H9 (cell line): Measurements from ENCODE around the gene HECW1. TPM values are rescaled to one million over a fixed set of nuclear protein-coding genes. Genes with fewer than 3 reads are reported as not detected.

Experiments used
- DNase-seq: peaks from one replicate; pipeline ENCODE4 v3.0.0-alpha.2; 2017
- H2AFZ ChIP-seq: one replicate; pipeline ENCODE4 v1.6.1; 2013; ENCODE audit warnings: mild to moderate bottlenecking, low read length, control low read depth, moderate library complexity
- H2AK5ac ChIP-seq: 2 replicates; pipeline ENCODE4 v1.6.1; 2013; ENCODE audit warnings: low read length, control low read depth, mixed read lengths; ENCODE audit not compliant: insufficient read length
- H2BK120ac ChIP-seq: one replicate; pipeline ENCODE4 v1.6.1; 2013; ENCODE audit warnings: low read depth, mild to moderate bottlenecking, low read length, control low read depth, inconsistent platforms; ENCODE audit not compliant: poor library complexity, severe bottlenecking
- H2BK12ac ChIP-seq: 2 replicates; pipeline ENCODE4 v1.6.1; 2013; ENCODE audit warnings: low read length, control low read depth, mixed read lengths, low read depth; ENCODE audit not compliant: insufficient read length
- H2BK15ac ChIP-seq: 2 replicates; pipeline ENCODE4 v1.6.1; 2013; ENCODE audit warnings: low read depth, low read length, control low read depth
- H2BK20ac ChIP-seq: one replicate; pipeline ENCODE4 v1.6.1; 2013; ENCODE audit warnings: low read depth, mild to moderate bottlenecking, low read length, control low read depth, inconsistent platforms; ENCODE audit not compliant: poor library complexity, severe bottlenecking
- H2BK5ac ChIP-seq: 2 replicates; pipeline ENCODE4 v1.6.1; 2013; ENCODE audit warnings: low read length, control low read depth, mixed read lengths; ENCODE audit not compliant: insufficient read length
- H3K14ac ChIP-seq: 2 replicates; pipeline ENCODE4 v1.6.1; 2013; ENCODE audit warnings: low read length, control low read depth; ENCODE audit not compliant: insufficient read depth
- H3K18ac ChIP-seq: 2 replicates; pipeline ENCODE4 v1.6.1; 2013; ENCODE audit warnings: low read depth, mild to moderate bottlenecking, mixed read lengths, low read length, control low read depth; ENCODE audit not compliant: insufficient read length
- H3K23ac ChIP-seq: 2 replicates; pipeline ENCODE4 v1.6.1; 2013; ENCODE audit warnings: low read length, control low read depth, mixed read lengths, low read depth; ENCODE audit not compliant: insufficient read length
- H3K23me2 ChIP-seq: 2 replicates; pipeline ENCODE4 v1.6.1; 2013; ENCODE audit warnings: low read depth, mild to moderate bottlenecking, mixed read lengths, low read length, control low read depth; ENCODE audit not compliant: insufficient read length, poor library complexity, severe bottlenecking
- H3K27ac ChIP-seq: 2 replicates; pipeline ENCODE4 v1.5.1; 2013; ENCODE audit warnings: low read length, control low read depth, mixed read lengths, low read depth; ENCODE audit not compliant: insufficient read length
- H3K27me3 ChIP-seq: 2 replicates; pipeline ENCODE4 v1.6.1; 2013; ENCODE audit warnings: low read length, control low read depth, inconsistent platforms; ENCODE audit not compliant: insufficient read depth
- H3K4ac ChIP-seq: 2 replicates; pipeline ENCODE4 v1.6.1; 2013; ENCODE audit warnings: low read depth, mild to moderate bottlenecking, control low read depth, inconsistent platforms, low read length, moderate library complexity
- H3K4me1 ChIP-seq: 2 replicates; pipeline ENCODE4 v1.6.1; 2013; ENCODE audit warnings: low read length, control low read depth, inconsistent platforms; ENCODE audit not compliant: insufficient read depth
- H3K4me2 ChIP-seq: 2 replicates; pipeline ENCODE4 v1.6.1; 2013; ENCODE audit warnings: low read length, control low read depth, mixed read lengths; ENCODE audit not compliant: insufficient read length, insufficient read depth
- H3K56ac ChIP-seq: 2 replicates; pipeline ENCODE4 v1.6.1; 2013; ENCODE audit warnings: low read depth, mild to moderate bottlenecking, mixed read lengths, low read length, control low read depth; ENCODE audit not compliant: insufficient read length
- H3K79me1 ChIP-seq: 2 replicates; pipeline ENCODE4 v1.6.1; 2013; ENCODE audit warnings: low read depth, mild to moderate bottlenecking, moderate library complexity, low read length, control low read depth, inconsistent platforms; ENCODE audit not compliant: insufficient read depth, poor library complexity, severe bottlenecking
- H3K79me2 ChIP-seq: 2 replicates; pipeline ENCODE4 v1.6.1; 2013; ENCODE audit warnings: low read length, control low read depth, inconsistent platforms; ENCODE audit not compliant: insufficient read depth
- H3K9ac ChIP-seq: 2 replicates; pipeline ENCODE4 v1.6.1; 2013; ENCODE audit warnings: low read length, control low read depth, mixed read lengths; ENCODE audit not compliant: insufficient read length; ENCODE audit errors: extremely low read depth
- H3K9me3 ChIP-seq: one replicate; pipeline ENCODE4 v1.6.1; 2013; ENCODE audit warnings: low read depth, low read length, inconsistent platforms; ENCODE audit not compliant: control insufficient read depth
- H3T11ph ChIP-seq: one replicate; pipeline ENCODE4 v1.6.1; 2013; ENCODE audit warnings: mild to moderate bottlenecking, low read length, control low read depth, inconsistent platforms
- H4K20me1 ChIP-seq: one replicate; pipeline ENCODE4 v1.6.1; 2013; ENCODE audit not compliant: control insufficient read depth, insufficient read length, insufficient read depth
- H4K5ac ChIP-seq: 2 replicates; pipeline ENCODE4 v1.6.1; 2013; ENCODE audit warnings: low read depth, mild to moderate bottlenecking, mixed read lengths, low read length, control low read depth; ENCODE audit not compliant: insufficient read length
- H4K8ac ChIP-seq: replicated peaks from 2 replicates; pipeline ENCODE4 v1.6.1; 2013; ENCODE audit warnings: low read length, control low read depth, mixed read lengths, low read depth; ENCODE audit not compliant: insufficient read length
- H4K91ac ChIP-seq: 2 replicates; pipeline ENCODE4 v1.6.1; 2013; ENCODE audit warnings: low read depth, mild to moderate bottlenecking, moderate library complexity, mixed read lengths, low read length, control low read depth; ENCODE audit not compliant: insufficient read length
- H3K27ac Mint-ChIP-seq, 3 experiments: 2 replicates in 2 of 3; 3 replicates in 1 of 3; pipeline ENCODE4 v1.8.0; 2020 to 2021; ENCODE audit warnings: mixed read lengths in 3 of 3, mild to moderate bottlenecking in 1 of 3, moderate library complexity in 1 of 3
- H3K27me3 Mint-ChIP-seq: 2 replicates; pipeline ENCODE4 v1.8.0; 2021; ENCODE audit warnings: low read depth, mild to moderate bottlenecking, moderate library complexity, mixed read lengths
- H3K36me3 Mint-ChIP-seq, 3 experiments: 2 replicates in 2 of 3; 3 replicates in 1 of 3; pipeline ENCODE4 v1.8.0; 2020 to 2021; ENCODE audit warnings: low read depth in 3 of 3, mixed read lengths in 3 of 3; ENCODE audit not compliant: insufficient read depth in 1 of 3
- H3K4me1 Mint-ChIP-seq, 2 experiments: 2 replicates each; pipeline ENCODE4 v1.8.0; 2020; ENCODE audit warnings: mixed read lengths in 2 of 2
- H3K4me3 Mint-ChIP-seq, 2 experiments: 2 replicates in 1 of 2; 3 replicates in 1 of 2; pipeline ENCODE4 v1.8.0; 2020 to 2021; ENCODE audit warnings: mild to moderate bottlenecking in 2 of 2, mixed read lengths in 2 of 2, moderate library complexity in 1 of 2
- H3K9me3 Mint-ChIP-seq, 2 experiments: 2 replicates in 1 of 2; 3 replicates in 1 of 2; pipeline ENCODE4 v1.8.0; 2020; ENCODE audit warnings: mild to moderate bottlenecking in 2 of 2, mixed read lengths in 2 of 2, moderate library complexity in 1 of 2
- WGBS: extraction: QIAGEN DNeasy Blood & Tissue Kit; methylation state at CpG from one replicate; pipeline ENCODE4 v1.1.7; 2013; ENCODE audit warnings: missing lambda C conversion rate, low lambda C conversion rate, mixed read lengths; ENCODE audit not compliant: insufficient read length; ENCODE audit errors: extremely low coverage; 5-methylcytosine and 5-hydroxymethylcytosine counted together
- total RNA-seq: library from RNA; stranded (reverse); gene quantifications from 2 replicates; pipeline ENCODE4 v1.2.1, GENCODE V29; 2021
- TF ChIP-seq, protein P1 (sequence below): fragments of 200-600 bp; sonication (generic); conservative IDR thresholded peaks from 3 replicates; pipeline ENCODE4 v1.8.0; 2021; ENCODE audit warnings: antibody characterized with exemption, mild to moderate bottlenecking

Gene HECW1
- total RNA-seq, 1 experiment from 2014 or later: 5.0 TPM

DNA sequence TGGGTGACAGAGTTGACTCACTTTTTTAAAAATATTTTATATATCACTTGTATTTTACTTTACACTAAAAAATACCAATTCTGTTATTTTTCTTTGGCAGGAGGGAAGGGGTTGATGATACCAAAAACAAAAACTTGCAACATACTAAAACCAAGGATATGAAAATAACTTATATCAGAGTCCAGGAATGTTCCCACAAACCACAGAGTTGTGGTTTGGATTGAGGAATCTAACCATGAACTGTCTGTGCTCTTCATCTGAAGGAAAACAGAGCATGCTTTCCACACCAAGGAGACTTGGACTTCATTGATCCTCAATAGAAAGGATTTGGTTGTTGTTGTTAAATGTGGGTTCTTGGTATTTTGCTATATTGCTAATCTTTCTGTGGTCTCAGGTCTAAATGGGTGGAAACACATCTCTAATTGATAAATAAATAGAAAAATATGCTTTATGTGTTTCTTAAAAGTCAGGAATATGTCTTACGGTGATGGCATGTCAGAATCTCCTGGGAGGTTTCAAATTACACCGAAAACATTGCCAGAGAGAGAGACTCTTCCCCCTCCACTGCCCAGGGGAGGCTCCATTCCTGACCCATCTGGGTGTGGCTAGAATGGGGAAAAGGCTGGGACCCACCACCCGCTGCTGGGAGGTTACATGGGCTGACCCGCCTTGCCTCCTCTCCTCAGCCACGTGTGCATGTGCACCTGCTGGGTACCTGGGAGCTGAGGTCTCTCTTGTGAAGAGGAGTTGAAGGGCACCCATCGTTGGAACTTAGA, 423.6 kb downstream of the HECW1 start:
- H3K27ac Mint-ChIP-seq: no peak overlapping the region; a peak in 1 of 7 replicates
- Histone ChIP-seq H3K56ac (no peak overlapping the region), H3K14ac (no peak overlapping the region), H2AFZ (no peak overlapping the region), H3K18ac (no peak overlapping the region), H4K91ac (no peak overlapping the region), H3K9ac (no peak overlapping the region), H4K8ac (no peak overlapping the region), H3K4me1 (no peaks in the 10 kb centered on the region), H3K9me3 (no peaks in the 10 kb centered on the region), H3K23ac (no peak overlapping the region), H3K4ac (no peak overlapping the region), H2BK20ac (no peak overlapping the region), H3K79me2 (no peaks in the 10 kb centered on the region), H2BK15ac (no peak overlapping the region), H3K27me3 (no peaks in the 10 kb centered on the region), H2BK5ac (no peak overlapping the region), H3T11ph (no peak overlapping the region), H3K4me2 (no peak overlapping the region), H3K79me1 (no peaks in the 10 kb centered on the region), H2BK12ac (no peak overlapping the region), H4K20me1 (no peaks in the 10 kb centered on the region), H3K27ac (no peak overlapping the region), H2AK5ac (no peak overlapping the region), H4K5ac (no peak overlapping the region), H3K23me2 (no peaks in the 10 kb centered on the region), H2BK120ac (no peak overlapping the region)
- DNase-seq: no peak
- H3K4me1 Mint-ChIP-seq: peaks cover 8 to 17% of the 10 kb centered on the region in 2 experiments
- TF ChIP-seq, protein P1, sequence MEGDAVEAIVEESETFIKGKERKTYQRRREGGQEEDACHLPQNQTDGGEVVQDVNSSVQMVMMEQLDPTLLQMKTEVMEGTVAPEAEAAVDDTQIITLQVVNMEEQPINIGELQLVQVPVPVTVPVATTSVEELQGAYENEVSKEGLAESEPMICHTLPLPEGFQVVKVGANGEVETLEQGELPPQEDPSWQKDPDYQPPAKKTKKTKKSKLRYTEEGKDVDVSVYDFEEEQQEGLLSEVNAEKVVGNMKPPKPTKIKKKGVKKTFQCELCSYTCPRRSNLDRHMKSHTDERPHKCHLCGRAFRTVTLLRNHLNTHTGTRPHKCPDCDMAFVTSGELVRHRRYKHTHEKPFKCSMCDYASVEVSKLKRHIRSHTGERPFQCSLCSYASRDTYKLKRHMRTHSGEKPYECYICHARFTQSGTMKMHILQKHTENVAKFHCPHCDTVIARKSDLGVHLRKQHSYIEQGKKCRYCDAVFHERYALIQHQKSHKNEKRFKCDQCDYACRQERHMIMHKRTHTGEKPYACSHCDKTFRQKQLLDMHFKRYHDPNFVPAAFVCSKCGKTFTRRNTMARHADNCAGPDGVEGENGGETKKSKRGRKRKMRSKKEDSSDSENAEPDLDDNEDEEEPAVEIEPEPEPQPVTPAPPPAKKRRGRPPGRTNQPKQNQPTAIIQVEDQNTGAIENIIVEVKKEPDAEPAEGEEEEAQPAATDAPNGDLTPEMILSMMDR: no peak
- H3K9me3 Mint-ChIP-seq: no peaks in the 10 kb centered on the region
- H3K4me3 Mint-ChIP-seq: no peak overlapping the region
- WGBS: no CpG with 5 or more reads among the region's 6 CpGs
- no peaks in the 10 kb centered on the region for H3K27me3 Mint-ChIP-seq
- no peaks in the 10 kb centered on the region for H3K36me3 Mint-ChIP-seq
